Measurements from ENCODE around the gene NCAM1.

NCAM1 gene

DNA sequence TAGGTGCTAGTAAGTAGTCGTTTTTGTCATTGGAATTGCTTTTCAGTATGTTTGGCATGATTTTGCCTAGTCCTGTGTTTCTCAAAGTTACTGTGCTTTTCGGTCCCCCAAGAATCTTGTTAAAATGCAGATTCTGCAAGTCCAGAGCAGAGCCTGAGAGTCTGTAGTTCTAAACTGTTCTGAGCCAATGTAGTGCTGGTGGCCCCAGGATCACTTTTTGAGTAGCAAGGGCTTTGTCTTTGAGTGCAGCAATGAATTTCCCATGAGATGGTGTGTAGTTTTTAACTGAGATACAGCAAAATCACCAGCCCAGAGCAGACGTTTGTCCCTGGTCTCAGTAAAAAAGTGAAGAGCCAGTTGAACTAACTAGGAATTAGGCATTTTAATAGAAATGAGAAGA is 122.4 kb downstream of the NCAM1 start:
- DNase-seq (ENCODE audit: low read depth in 1 of 2, low spot score in 1 of 2): no peak

- no peak for DNase-seq (ENCODE audit: low read depth in 1 of 2, low spot score in 1 of 2)
These were observed 123.1 kb downstream of the NCAM1 start for GRCh38 chr11:113084297-113084696.

GRCh38 chr11:113085446-113085845 is 124.2 kb downstream of the NCAM1 start:
- DNase-seq (ENCODE audit: low read depth in 1 of 2, low spot score in 1 of 2): no peak

DNA sequence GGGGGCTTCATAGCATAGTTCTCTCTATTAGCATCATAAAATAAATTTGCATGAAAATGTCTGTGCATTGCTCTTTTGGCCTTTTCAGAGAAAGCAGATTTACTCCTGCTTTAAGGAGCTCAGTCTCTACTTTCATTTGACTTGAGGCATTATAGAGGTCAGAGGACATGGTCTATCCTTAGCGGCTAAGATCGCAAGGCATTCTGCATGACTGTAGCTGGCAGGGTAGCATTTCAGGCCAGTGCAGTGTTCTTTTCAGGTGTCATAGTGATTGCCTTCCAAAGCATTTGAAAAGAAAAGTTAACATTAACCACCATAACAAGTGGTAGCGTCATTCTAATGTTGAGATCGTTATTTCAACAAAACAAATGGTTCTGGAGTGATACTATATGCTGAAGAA is 126.5 kb downstream of the NCAM1 start:
- DNase-seq (ENCODE audit: low read depth in 1 of 2, low spot score in 1 of 2): no peak

DNA sequence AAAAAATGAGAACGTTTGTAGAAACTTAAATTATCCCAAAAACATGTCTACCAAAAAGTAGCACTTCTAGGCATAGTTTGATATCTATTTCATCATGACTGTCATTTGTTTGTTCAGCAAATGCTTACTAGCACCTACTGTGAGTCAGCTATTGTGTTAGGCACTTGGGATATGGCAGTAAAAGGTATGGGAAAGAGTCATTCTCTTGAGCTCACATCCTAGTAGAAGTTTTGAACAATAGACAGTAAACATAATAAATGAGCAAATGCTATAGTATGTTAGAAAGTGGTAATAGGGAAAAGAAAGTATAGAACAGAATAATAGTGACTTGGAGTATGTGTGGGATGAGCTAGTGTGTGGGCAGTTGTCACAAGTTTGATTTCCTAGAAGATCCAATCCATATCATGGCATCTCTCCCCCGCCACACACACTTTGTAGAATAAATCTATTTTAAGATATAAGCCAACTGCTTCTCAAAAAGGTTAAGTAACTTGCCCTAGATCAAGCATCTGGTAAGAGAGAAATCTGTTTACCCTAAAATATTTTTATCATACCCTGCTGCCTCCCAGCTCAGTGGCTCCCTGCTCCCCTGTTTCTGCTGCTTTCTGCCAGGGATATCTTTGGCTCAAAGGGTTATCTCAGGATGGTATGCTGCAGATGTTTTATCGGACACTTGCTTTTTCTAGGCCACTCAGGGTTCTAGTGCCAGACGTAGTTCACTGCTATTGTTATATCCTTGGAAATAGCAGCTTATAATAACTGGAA is 129.7 kb downstream of the NCAM1 start:
- DNase-seq (ENCODE audit: low read depth in 1 of 2, low spot score in 1 of 2): no peak

- DNase-seq (ENCODE audit: low read depth in 1 of 2, low spot score in 1 of 2): no peak
These were observed 130.2 kb downstream of the NCAM1 start for GRCh38 chr11:113091481-113091780.

DNA sequence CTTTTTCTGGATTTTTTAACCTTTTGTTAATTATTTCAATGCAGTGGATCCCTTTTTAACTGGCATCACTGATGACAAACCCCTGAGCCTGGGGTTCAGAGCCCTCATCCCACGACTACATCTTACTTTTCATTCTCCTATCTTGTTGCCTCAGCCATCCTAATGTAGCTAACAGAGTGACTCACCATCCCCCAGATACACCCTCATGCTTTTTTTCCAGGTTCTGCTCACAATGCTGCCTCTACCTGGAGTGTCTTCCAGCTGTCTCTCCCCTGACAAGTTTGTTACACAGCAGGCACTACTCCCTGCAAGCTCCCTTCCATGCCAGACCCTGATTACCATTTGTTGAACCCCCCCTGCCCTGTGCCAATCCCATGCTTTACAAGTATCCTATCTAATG is 135.4 kb downstream of the NCAM1 start:
- DNase-seq (ENCODE audit: low read depth in 1 of 2, low spot score in 1 of 2): no peak

GRCh38 chr11:113103932-113104690 is 142.9 kb downstream of the NCAM1 start:
- no peak for DNase-seq (ENCODE audit: low read depth in 1 of 2, low spot score in 1 of 2)

- no peak for DNase-seq (ENCODE audit: low read depth in 1 of 2, low spot score in 1 of 2)
These were observed 143.6 kb downstream of the NCAM1 start for GRCh38 chr11:113104691-113105251.

- no peak for DNase-seq (ENCODE audit: low read depth in 1 of 2, low spot score in 1 of 2)
These were observed 144.4 kb downstream of the NCAM1 start for GRCh38 chr11:113105592-113105991.

DNA sequence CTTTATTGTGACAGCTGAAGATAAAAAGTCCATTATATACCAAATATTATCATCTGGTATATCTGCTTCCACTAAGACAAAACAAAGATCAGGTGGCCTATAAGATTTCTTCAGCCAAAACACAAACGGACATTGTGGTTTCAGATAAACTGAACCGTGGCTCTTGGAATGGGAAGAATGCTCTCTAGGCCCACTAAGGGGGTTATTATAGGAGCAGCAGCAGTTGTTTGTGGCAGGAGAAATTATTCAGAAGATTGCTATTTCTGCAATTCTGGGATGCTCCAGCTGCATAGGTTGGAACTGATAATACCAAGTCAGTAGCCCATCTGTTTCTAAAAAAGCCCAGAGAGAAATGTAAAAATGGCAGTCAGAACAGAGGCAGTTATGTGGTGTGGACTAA is 145.3 kb downstream of the NCAM1 start:
- no peak for DNase-seq (ENCODE audit: low read depth in 1 of 2, low spot score in 1 of 2)

DNA sequence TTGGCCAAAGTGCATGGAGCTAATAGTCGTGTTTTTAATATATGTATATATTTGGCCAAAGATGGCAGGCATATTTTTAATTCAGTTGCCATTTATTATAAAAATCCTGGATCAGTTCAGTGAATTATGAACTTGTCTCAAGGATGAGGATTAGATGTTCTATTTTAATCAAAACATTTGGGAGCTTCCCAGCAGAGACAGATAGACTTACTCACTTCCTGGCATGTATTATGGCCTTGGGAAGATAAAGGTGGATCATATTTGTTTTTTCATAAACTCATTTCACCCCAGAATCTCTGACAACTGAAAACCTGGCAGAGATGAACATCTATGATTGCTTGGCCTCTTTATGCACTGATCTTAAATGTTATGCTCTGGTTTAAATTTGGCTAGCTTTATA is 148.8 kb downstream of the NCAM1 start:
- DNase-seq (ENCODE audit: low read depth in 1 of 2, low spot score in 1 of 2): no peak

- no peak for DNase-seq (ENCODE audit: low read depth in 1 of 2, low spot score in 1 of 2)
These were observed 149.9 kb downstream of the NCAM1 start for GRCh38 chr11:113111156-113111555.

GRCh38 chr11:113112307-113112706 is 151.1 kb downstream of the NCAM1 start:
- DNase-seq (ENCODE audit: low read depth in 1 of 2, low spot score in 1 of 2): no peak

GRCh38 chr11:113113801-113114704 is 152.8 kb downstream of the NCAM1 start:
- DNase-seq (ENCODE audit: low read depth in 1 of 2, low spot score in 1 of 2): no peak

- no peak for DNase-seq (ENCODE audit: low read depth in 1 of 2, low spot score in 1 of 2)
These were observed 153.4 kb downstream of the NCAM1 start for GRCh38 chr11:113114705-113115027.

DNA sequence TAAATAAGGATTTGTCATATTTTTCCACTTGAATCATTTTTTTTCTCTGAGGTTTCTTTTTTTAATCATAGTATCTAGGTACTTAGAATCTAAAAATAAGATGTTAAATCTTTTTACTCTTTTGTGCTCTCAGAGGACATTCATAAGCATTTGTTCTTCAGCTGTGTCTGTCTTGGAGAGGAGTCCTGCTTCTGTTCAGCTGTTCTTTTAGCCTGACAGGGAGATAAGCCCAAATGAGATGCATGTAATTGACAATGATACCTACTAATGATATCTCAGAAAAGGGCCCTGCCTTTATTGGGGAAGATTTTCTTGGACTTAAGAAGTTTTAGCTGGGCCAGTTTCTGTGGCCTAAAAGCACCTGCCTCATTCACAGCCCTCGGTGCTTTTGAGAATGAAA is 156.9 kb downstream of the NCAM1 start:
- DNase-seq (ENCODE audit: low read depth in 1 of 2, low spot score in 1 of 2): no peak

DNA sequence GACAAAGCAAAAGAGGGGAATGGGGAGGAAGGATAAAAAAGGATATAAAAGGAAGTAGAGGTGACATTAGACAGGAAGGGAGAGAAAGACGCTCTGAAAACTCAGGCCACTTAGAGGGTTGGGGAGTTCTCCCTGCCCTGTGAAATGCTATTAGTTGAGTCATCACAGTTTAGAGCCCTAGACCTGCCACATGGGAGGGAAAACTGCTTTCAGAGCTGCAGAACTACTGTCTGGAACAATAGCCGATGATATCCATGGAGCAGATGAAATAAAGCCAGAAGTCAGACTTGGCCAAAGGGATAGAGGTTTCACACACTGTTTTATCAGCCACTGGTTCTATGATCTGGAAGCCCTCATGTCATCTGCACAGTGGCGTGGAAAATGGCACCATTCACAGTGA is 157.9 kb downstream of the NCAM1 start:
- DNase-seq (ENCODE audit: low read depth in 1 of 2, low spot score in 1 of 2): no peak

- no peak for DNase-seq (ENCODE audit: low read depth in 1 of 2, low spot score in 1 of 2)
These were observed 158.9 kb downstream of the NCAM1 start for GRCh38 chr11:113119966-113120736.

GRCh38 chr11:113121746-113122145 is 160.5 kb downstream of the NCAM1 start:
- DNase-seq (ENCODE audit: low read depth in 1 of 2, low spot score in 1 of 2): no peak

GRCh38 chr11:113124006-113124405 is 162.8 kb downstream of the NCAM1 start:
- no peak for DNase-seq (ENCODE audit: low read depth in 1 of 2, low spot score in 1 of 2)
